Activated CD8-positive, alpha-beta memory T cell treated with anti-CD3 and anti-CD28 coated beads, Interleukin-2, amount 50 U/mL, for 4 hours (primary cell): ENCODE data around the gene ANKRD44.
A peak's percentile ranks its signal among the peaks of the same experiment; 100 is the strongest.

Source experiments
- DNase-seq: peaks from one replicate; pipeline ENCODE4 v3.0.0-alpha.2; 2020

The ANKRD44 gene

DNA sequence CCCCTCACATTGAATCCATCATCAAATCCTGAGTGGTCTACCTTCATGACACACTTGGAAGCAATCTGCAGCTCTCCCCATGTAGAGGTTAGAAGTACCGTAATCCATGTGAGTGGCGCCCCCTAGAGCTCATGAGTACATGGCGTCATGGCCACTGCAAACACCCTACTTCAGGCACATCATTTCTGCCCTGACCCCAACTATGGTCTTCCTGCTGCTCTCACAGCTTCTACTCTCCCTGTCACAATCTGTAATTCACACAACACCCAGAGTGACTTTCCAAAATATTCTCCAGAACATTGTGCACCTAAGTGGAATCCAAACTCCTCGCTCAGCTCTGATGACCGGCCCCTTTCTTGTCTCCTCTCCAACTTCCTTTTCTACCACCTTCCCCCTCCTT, 141.9 kb downstream of the ANKRD44 start:
- peak; percentile 73 for DNase-seq

DNA sequence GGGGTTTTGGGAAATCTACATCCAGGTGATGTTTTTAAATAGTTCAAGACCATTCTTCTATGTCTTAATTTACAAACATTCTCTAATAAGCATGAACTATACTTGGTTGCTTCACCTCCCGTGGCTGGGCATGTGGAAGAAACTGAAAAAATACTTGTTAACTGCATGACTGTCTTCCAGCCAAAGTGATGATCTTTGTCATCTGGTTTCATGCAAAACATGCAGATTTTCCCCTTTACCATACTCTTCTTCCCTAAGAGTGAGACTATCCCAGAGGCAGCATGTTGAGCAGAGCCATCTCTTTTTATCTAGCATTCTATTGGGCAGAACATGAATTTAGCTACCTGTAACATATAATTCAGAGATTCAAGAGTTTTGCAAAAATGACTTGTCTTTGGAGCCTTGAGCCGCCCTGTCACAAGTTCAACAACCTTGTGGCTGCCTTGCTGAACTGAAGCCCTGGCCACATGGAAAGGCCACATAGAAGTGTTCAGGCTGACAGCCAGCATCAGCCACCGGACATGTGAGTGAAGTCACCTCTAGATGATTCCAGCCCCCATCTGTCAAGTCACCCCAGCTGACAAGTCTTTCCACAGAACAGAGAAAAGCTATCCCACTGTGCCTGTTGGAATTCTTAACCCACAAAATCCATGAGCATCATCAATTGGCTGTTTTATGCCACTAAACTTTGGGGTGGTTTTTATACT, 142.8 kb downstream of the ANKRD44 start:
- no peak for DNase-seq

DNA sequence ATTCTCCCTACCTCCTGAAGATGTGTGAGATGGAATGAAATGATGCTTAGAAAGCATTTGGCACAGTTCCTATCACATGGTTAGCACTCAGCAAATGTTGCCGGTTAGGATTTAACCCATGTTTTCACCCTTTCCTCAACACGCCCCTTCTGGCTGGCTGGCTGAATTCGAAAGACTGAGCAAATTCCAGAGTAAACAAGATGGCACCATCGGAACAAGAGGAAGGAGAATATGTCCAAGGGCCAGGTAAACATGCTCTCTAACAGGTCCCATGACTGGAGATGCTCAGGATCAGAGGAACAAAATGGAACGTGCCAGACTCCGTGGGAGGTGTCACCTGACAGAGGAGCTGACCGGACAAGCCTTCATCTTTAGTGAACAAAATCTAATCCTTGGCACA, 145.6 kb downstream of the ANKRD44 start:
- DNase-seq = no peak

DNA sequence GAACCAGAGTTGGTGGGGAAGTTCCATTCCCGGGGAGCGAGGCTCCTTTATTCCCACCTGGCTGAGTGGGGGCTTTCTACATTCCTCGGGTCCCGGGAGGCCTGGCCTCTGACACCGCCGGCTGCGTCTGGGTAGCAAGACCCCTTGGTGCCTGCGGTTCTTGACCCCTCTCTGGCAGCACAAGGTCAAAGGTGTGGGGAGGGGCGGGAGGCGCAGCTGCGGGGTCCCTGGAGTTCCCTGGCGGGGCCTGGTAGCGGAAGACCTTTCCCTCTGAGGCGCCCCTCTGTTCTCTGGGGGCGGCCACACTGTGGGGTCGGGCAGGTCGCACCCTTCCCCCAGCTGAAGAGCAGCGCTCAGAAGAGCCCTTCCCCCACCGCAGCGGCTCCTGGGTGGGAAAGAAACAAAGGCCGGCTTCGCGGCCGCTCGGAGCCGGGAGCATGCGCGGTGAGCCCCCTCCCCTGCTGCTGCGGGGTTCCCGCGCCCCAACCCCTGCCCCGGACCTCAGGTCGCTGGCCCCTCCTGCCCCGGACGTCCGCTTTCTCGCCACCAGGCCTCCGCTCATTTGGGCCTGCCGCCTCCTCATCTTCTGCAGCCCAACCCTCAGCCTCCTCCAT, 146.3 kb downstream of the ANKRD44 start:
- no peak for DNase-seq

GRCh38 chr2:197163712-197164140, 146.9 kb downstream of the ANKRD44 start:
- DNase-seq = no peak

DNA sequence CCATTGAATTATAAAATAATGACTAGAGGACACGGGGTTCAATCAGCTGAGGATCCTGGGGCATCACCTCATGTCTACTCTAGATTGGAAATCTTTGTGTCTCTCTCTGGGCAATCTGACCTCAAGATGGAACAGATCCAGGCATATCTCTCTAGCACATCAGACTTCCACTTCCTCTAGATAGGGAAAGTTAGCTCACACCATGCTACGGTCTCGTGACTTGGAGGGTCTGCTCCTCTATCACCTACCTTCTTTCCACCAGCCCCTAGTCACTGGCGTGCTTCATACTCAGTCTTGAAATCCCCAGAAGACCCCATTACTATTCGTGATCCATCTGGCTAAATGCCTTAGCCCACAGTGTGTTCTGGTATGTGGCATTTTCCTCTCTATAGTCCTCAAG, 148.8 kb downstream of the ANKRD44 start:
- no peak for DNase-seq

GRCh38 chr2:197159661-197160211, 150.8 kb downstream of the ANKRD44 start:
- DNase-seq = peak; percentile 31

DNA sequence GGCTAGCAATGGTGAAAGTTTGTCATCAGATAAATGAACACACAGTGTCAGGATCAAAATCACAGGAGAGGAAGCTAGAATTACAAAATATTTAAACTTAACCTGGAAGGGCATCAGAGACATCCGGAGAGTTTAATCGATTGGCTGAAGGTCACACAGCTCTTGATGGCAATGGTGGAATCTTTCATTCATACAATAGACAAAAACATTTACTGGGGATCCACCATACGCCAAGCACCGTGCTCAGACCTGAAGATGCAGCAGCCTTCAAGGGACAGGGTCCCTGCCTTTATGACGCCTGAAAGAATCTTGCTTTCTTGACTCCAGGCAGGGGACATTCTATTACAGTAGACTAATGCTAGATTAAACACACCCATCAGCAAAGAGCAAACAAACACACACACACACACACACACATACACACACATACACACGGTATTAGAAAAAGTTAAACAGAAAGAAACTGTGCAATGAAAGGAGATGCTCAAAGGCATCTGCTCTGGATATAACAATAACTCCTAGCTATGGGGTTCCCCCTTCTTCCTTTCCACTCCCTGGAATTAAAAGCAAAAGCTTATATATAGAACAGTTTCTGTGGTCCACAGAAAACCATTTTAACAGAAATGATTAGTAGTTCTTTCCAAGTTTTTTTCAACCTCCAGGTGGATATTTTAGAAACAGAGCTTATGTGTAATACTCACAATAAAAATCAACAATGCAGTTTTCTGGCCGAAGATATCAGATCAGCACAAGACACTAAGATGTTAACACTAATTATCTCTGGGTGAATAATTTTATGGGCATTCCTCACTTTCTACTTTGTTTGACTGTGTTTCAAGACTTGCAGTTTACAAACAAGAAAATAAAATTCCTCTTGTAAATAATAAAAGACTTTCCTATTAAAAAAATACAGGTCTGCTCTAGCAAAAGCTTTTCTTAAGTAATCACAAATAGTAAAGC, 151.7 kb downstream of the ANKRD44 start:
- no peak for DNase-seq

DNA sequence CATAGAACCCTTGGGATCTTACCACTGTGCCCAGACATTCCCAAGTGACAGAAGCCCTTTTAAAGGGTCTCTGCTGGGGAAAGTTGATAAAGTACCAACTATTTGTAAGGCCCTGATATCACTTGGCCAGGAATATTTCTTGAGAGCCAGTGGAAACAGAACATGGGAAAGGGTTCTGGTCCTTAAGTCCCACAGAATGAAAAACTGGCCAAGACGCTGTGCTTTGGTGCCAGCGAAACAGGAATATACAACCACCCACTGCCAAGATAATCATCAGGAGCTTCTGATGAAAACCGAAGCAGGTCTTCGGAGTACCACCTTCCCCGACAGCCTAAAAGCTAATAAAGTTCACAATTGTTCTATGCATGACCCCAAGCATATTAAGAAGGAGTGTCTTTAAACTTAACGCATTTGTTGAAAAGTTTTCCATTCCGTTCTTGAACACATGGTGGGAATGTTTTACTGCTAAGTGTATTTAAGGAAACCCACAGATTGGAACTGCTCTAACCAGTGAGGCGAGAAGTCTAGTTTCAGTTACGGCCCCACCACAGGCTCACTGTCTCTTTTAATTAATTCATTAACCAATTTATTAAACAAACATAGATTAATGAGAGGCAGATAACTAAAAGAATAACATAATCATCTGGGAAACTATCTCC, 152.6 kb downstream of the ANKRD44 start:
- no peak for DNase-seq

DNA sequence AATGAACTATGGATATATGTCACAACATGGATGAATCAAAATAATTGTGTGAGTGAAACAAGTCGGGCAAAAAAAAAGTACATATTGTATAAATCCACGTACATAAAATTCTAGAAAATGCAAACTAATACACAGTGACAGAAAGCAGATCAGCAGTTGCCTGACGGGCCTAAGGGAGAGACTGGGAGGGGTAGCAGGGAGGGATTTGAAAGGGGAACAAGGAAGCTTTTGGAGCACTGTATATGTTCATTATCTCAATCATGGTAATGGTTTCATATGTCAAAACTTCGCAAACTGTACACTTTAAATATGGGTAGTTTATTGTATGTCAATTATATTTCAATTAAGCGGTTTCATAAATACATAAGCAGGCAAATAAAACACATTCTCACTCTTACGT, 153.8 kb downstream of the ANKRD44 start:
- no peak for DNase-seq

DNA sequence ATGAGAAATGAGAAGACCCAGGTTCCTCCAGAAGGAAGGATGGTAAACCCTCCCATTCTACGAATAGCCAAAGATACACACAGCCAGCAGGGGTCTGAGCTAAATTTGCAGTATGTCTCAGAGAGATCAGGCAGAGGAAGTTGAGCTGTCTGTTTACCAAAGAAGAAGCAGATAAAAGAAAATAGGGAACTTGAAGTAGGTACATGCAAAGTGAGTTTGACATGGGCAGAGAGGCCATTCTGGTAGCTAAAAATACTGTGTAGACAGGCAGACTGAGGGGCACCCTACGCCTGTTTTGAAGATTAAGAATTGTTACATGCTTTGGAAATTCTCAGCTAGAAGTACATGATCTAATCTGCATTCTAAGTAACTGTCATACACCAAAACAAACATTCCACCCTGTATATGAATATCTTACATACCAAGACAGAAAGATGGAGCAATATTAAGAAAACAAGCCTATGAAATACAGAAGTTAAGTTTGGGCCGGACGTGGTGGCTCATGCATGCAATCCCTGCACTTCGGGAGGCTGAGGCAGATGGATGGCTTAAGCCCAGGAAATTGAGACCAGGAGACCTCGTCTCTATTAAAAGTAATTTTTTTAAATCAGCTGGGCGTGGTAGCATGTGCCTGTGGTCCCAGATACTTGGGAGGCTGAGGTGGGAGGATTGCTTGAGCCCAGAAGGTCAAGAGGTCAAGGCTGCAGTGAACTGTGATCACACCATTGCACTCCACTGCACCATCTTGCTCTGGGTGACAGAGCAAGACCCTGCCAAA, 157.9 kb downstream of the ANKRD44 start:
- DNase-seq = no peak

GRCh38 chr2:197149546-197149945, 161.0 kb downstream of the ANKRD44 start:
- DNase-seq = no peak

DNA sequence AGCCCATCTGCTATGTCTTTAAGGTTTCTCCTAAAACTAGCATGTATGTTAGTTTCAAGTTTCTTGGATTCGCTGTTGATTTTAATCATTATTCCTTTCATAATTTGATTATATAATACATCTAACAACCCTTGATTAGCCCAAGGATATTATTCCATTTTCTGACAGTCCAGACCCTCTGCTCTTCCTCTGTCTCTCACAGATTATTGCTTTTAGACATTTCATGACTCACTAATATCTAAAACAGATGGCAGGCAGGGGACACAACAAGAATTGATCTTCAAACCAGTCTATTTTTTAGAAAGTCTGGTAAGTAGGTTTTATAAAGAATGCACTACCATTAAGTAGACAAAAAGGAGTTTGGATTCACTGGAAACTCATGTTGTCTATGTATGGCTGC, 162.2 kb downstream of the ANKRD44 start:
- DNase-seq = no peak

DNA sequence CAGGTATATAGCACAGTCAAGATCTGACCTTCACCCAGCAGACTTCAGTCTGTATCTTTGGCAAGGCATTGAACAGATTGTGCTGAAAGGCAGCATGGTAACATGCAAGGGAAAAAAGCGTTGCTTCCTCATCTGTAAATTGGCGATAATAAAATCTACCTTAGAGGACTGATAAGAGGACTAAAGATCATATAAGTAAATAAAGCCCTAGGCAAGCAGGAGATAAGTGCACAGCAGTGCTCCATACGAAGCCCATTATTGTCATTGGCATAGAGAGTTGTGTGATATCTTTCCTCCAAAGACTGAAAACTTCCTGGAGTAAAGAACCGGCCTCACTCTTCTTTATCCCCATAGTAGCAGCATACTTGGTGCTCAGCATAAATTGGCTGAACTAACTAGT, 162.6 kb downstream of the ANKRD44 start:
- no peak for DNase-seq

DNA sequence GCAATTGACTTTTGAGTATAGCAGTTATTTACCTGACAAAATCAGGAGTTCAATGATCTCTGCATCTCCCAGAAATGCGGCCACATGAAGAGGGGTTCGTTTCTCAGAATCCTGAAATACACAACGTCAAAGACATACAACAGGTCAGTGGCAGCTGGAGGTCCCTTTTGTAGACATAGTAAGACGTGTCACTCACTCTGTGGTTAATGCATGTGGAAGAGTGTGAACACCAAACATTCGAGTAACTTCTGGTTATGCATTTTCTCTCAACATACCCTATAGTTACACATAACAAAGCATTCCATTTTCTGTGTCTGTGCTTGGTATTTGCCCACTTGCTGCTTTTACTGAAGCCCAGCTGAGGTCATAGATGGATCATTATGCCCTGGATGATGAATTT, 163.6 kb downstream of the ANKRD44 start:
- no peak for DNase-seq

DNA sequence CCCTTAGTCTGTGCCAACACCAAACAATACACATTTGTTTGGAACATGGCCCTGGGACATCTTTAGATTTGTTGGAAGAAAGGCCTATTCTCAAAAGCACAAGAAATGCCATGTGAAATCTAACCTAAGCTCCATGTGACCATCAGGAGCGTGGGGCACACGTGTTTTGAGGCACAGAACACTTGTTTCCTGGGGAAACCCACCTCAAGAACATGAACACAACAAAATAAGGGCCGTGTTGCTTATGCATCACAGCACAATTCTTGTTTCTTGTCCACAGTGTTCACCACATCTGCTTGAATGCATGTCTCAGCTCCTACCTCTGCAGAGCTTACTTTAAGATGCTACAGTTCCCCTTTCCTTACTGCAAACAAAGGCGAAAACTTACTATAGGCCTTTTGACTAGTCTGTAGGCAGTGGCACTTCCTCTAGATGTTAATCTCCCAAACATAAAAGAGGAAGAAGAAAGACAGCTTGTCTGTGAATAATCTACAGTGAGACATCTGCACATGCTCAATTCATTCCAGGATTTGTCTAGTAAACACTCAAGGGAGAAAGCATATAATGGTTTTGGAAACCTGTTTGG, 165.0 kb downstream of the ANKRD44 start:
- no peak for DNase-seq

GRCh38 chr2:197144183-197144582, 166.4 kb downstream of the ANKRD44 start:
- no peak for DNase-seq

- no peak for DNase-seq
Observed at GRCh38 chr2:197141702-197142473, 168.7 kb downstream of the ANKRD44 start.

DNA sequence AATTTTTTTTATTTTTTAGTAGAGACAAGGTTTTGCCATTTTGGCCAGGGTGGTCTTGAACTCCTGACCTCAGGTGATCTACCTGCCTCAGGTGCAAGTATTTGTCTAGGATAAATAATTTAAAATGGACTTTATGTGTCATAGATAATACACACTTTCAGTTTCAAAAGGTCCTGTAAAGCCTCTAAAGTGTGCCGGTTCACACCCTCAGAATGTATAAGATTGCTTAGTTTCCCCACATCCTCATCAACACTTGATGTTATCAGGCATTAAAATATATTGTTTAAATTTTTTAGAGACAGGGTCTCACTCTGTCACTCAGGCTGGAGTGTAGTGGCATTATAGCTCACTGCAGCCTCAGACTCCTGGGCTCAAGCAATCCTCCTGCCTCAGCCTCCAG, 170.5 kb downstream of the ANKRD44 start:
- DNase-seq = no peak

- no peak for DNase-seq
Observed at GRCh38 chr2:197138506-197138905, 172.1 kb downstream of the ANKRD44 start.
